Activated CD4-positive, alpha-beta T cell treated with anti-CD3 and anti-CD28 coated beads for 48 hours (primary cell): ENCODE data around the gene RUSC2.
"Not testable (repeated sequence)": the region's sequence is repeated elsewhere in the genome, so short reads cannot be mapped to it uniquely, and the experiment has no call there.

Experiments
- DNase-seq: peaks from one replicate; pipeline ENCODE4 v3.0.0-alpha.2; 2020

RUSC2 gene

DNA sequence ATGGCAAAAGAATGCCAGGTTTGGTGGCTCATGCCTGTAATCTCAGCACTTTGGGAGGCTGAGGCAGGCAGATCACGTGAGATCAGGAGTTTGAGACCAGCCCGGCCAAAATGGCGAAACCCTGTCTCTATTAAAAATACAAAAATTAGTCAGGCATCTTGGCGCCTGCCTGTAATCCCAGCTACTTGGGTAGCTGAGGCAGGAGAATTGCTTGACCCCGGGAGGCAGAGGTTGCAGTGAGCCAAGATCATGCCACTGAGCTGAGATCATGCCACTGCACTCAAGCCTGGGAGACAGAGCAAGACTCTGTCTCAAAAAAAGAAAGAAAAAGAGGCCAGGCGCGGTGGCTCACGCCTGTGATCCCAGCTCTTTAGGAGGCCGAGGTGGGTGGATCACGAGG lies 8.3 kb downstream of the RUSC2 start:
- DNase-seq, result not testable (repeated sequence)

DNA sequence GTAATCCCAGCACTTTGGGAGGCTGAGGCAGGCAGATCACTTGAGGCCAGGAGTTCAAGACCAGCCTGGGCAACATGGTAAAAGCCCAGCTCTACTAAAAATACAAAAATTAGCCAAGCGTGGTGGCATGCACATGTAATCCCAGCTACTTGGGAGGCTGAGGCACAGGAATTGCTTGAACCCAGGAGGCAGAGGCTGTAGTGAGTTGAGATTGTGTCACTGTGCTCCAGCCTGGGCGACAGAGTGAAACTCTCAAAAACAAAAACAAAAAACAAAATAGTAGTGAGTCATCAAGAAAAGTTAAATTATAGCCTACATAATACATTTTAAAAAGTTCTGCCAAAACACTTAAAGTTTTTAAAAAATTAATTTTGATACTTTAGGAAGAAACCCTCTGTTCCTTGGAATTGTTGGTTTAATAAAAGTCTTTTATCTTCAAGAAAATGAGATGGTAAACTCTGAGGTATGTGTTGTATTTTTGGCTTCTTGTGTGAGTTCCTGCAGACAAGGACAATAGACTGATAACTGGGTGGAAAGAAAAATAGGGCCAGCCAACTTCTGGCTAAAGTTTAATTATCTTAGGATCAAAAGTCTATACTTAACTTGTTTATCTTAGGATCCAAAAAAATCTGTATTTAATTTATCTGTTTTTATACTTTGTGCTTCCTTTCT lies 9.3 kb downstream of the RUSC2 start:
- DNase-seq, result no peak

DNA sequence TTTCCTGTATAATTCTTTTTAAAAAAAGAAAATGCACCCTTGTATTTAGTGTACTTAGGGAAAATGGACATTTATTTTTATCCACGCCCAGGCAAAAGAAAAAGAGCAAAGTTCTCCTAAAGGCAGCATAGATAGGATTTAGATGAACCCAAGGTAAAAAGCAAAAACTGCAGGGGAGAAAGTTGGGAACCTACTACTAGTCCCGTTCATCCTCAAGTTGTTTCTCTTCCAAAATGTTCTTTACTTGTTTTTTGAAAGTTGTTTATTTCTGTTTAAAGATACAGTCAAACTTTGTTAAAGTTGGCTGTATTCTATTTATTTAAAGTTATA lies 9.8 kb downstream of the RUSC2 start:
- DNase-seq, result no peak

GRCh38 chr9:35500130-35500748 lies 10.3 kb downstream of the RUSC2 start:
- DNase-seq, result no peak

- no peak for DNase-seq
These were observed 12.0 kb downstream of the RUSC2 start for GRCh38 chr9:35501946-35502345.

GRCh38 chr9:35506359-35506758 lies 16.4 kb downstream of the RUSC2 start:
- no peak for DNase-seq

- no peak for DNase-seq
These were observed 18.2 kb downstream of the RUSC2 start for GRCh38 chr9:35508069-35508468.

DNA sequence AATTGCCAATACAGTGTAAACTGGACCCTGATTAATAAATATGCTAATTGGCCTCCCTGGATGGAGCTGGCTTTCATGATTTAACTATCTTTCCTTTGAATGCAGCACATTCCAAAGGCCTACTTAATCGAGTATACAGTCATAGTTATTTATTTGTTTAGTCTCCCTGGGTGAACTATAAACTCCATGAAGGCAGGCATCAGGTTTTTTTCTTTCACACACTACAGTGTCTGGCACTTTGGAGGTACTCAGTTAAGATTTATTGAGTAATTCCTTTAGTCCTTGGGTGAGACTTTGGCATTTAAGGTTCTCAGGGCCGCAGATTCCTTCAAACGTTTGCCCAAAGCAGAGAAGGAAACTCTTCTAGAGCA lies 20.5 kb downstream of the RUSC2 start:
- DNase-seq, result no peak

- no peak for DNase-seq
These were observed 21.0 kb downstream of the RUSC2 start for GRCh38 chr9:35510754-35511428.

DNA sequence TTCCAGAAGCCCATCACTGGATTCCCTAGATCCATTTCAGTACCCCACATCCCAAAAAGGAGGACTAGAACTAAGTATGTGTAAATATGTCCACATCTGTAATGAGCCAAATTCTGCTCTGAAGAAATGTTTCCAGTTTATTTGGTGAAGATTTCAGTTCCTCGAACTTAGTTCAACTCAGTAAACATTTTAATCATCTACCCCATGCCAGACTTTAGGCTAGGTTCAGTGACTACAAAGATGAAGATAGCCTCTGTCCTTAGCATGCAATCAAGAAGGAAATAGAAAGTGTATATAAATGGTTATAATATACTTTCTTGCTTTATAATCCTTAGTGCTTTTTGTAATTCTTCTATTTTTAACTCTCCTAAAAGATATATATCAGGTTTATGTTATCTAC lies 21.5 kb downstream of the RUSC2 start:
- no peak for DNase-seq

- no peak for DNase-seq
These were observed 25.9 kb downstream of the RUSC2 start for GRCh38 chr9:35515766-35516165.

GRCh38 chr9:35516479-35516878 lies 26.6 kb downstream of the RUSC2 start:
- DNase-seq, result no peak

GRCh38 chr9:35517131-35517530 lies 27.2 kb downstream of the RUSC2 start:
- no peak for DNase-seq

- DNase-seq, result no peak
These were observed 27.8 kb downstream of the RUSC2 start for GRCh38 chr9:35517552-35518224.

GRCh38 chr9:35518225-35518821 lies 28.4 kb downstream of the RUSC2 start:
- DNase-seq, result no peak

- DNase-seq, result no peak
These were observed 29.2 kb downstream of the RUSC2 start for GRCh38 chr9:35518981-35519679.

DNA sequence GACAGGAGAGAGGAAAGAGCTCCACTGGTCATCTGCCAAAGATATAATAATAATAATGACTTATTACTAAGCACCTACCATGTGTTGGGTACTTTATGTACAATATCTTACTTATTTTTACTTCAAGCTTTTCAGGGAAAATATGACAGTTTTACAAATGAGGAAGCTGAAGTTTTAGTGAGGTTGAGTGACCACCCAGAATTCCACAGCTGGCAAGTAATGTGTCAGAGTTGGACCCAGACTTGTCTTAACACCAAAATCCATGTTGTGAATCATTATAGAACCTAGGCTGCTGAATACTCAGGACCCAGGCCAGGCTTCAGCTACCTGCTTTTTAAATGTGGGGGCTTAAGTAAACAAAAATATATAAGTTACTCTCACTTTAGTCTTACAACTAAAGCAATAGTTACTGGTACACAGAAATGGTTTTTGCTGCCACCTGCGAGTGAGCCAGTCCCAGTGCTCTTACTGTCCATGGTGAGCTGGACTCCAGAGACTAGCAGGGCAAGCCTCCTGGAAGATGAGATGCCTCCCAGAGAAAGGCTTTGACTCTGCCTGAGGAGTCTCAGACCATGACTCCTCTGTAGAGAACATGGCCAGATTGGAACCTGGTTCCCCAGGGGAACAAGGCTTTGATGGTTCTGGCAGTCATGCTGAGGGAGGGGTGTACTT lies 29.9 kb downstream of the RUSC2 start:
- no peak for DNase-seq

DNA sequence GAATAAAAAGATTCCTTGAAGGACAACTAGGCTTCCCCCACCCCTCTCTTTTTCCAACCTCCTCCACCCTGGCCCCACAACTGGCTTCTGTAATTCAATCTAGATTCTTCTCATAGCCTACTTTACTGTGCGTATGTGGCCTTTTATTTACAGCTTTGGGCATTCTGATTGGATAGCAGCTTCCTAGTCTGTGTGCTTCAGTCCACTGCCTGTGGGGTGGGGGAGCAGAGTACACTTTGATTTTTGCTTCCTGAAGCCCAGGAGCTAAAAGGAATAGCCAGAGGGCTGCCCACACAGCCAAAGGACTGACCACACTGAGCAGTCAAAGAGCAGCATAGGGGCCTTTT lies 30.4 kb downstream of the RUSC2 start:
- no peak for DNase-seq

DNA sequence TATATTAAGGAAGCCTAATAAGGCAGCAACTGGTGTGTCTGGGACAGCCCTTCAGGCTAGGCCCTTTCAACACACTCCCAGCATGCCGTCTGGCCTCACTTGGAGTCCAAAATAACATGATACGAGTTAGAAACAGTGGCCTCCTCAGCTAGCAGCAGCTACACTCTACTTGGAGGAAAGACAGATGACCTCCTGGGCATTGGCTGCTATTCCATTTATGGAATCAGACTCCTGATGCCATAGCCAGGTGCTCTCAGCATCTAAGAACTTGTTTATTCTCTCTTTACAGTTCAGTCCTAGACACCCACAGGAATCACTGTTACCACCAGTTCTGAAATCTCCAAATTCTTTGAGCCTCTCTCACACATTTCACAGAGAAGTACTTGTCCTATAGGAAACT lies 31.8 kb downstream of the RUSC2 start:
- DNase-seq, result no peak

DNA sequence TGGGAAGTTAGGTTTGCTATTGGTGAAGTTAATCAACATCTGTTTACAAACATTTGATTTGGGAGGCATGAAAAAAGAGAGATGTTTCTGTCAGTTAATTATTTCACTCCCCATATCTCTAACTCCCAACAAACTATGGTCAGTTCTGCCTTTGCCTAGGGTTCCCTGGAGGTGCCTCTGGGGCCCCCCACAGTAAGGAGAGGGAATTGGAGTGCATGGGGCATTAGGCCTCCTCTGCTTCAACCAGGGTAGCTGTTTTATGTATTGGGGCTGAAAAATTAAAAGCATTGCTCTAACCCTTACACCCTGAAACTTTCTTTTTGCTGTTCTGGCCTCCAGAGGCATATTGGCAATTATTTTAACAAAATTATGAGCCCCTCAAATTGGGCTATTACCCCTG lies 32.3 kb downstream of the RUSC2 start:
- no peak for DNase-seq

- no peak for DNase-seq
These were observed 32.8 kb downstream of the RUSC2 start for GRCh38 chr9:35522700-35523099.

GRCh38 chr9:35523556-35523955 lies 33.6 kb downstream of the RUSC2 start:
- not testable (repeated sequence) for DNase-seq
